Fibroblast of lung (primary cell): ENCODE data around the gene AP1G2. TPM values are rescaled to one million over a fixed set of nuclear protein-coding genes. Genes with fewer than 3 reads are reported as not detected.

ENCODE experiments used
- DNase-seq, 2 donors: peaks; one replicate each; pipeline versions ENCODE4 v3.0.0 to v3.0.0-alpha.2; 2010; ENCODE audit warnings: low read depth in 2 of 2
- H2AFZ ChIP-seq: 2 replicates; pipeline ENCODE4 v1.5.1; 2012; ENCODE audit warnings: low read length, control low read depth, inconsistent platforms
- H3K27ac ChIP-seq: 2 replicates; pipeline ENCODE4 v1.5.1; 2011; ENCODE audit warnings: low read length, control low read depth; ENCODE audit not compliant: insufficient read depth
- H3K27me3 ChIP-seq: 2 replicates; pipeline ENCODE4 v1.5.1; 2011; ENCODE audit warnings: mild to moderate bottlenecking, low read length; ENCODE audit not compliant: control insufficient read depth, insufficient read depth
- H3K36me3 ChIP-seq: 2 replicates; pipeline ENCODE4 v1.5.1; 2011; ENCODE audit warnings: low read length; ENCODE audit not compliant: control insufficient read depth, insufficient read depth
- H3K4me1 ChIP-seq: 2 replicates; pipeline ENCODE4 v1.5.1; 2011; ENCODE audit warnings: low read length; ENCODE audit not compliant: control insufficient read depth, insufficient read depth; ENCODE audit errors: extremely low read depth
- H3K4me2 ChIP-seq: 2 replicates; pipeline ENCODE4 v1.5.1; 2011; ENCODE audit warnings: low read length, control low read depth; ENCODE audit not compliant: insufficient read depth; ENCODE audit errors: extremely low read depth
- H3K4me3 ChIP-seq, 4 experiments: fragments of 200-600 bp in 1 of 4; sonication (generic) in 1 of 4; replicated peaks in 1 of 4; 2 replicates each; pipeline ENCODE4 v1.5.1; 2011 to 2016; ENCODE audit warnings: low read length in 4 of 4, low read depth in 3 of 4, mild to moderate bottlenecking in 3 of 4, control low read depth in 2 of 4, inconsistent platforms in 1 of 4, mixed read lengths in 1 of 4; ENCODE audit not compliant: insufficient read depth in 1 of 4; ENCODE audit errors: control extremely low read depth in 1 of 4
- H3K79me2 ChIP-seq: 2 replicates; pipeline ENCODE4 v1.5.1; 2012; ENCODE audit warnings: mild to moderate bottlenecking, low read length, inconsistent platforms; ENCODE audit not compliant: control insufficient read depth, insufficient read depth
- H3K9ac ChIP-seq: 2 replicates; pipeline ENCODE4 v1.5.1; 2011; ENCODE audit warnings: mild to moderate bottlenecking, low read length, control low read depth; ENCODE audit not compliant: insufficient read depth
- H3K9me3 ChIP-seq: 2 replicates; pipeline ENCODE4 v1.5.1; 2012; ENCODE audit warnings: low read depth, low read length; ENCODE audit not compliant: control insufficient read depth, insufficient read depth
- H4K20me1 ChIP-seq: 2 replicates; pipeline ENCODE4 v1.5.1; 2011; ENCODE audit warnings: low read length; ENCODE audit not compliant: control insufficient read depth, insufficient read depth; ENCODE audit errors: extremely low read depth
- EZH2 ChIP-seq: IDR thresholded peaks from 2 replicates; pipeline ENCODE4 v1.5.1; 2012; ENCODE audit warnings: low read length, control low read depth, mild to moderate bottlenecking; ENCODE audit errors: missing control alignments
- polyA plus RNA-seq, 2 donors: library from polyadenylated mRNA; depleted of rRNA in 1 of 2; stranded (reverse) in 1 of 2; unstranded in 1 of 2; fragments of >200 nt; gene quantifications; 2 replicates each; pipeline ENCODE4 v1.2.1, GENCODE V29; 2011 to 2012; ENCODE audit warnings: missing spikeins in 1 of 2
- total RNA-seq: library from RNA; depleted of rRNA; stranded (reverse); fragments of >200 nt; gene quantifications from 2 replicates; pipeline ENCODE4 v1.2.1, GENCODE V29; 2014
- TF ChIP-seq, protein P1 (sequence below), 2 donors: IDR thresholded peaks in 1 of 2; conservative IDR thresholded peaks in 1 of 2; 1 replicate in 1 of 2; 2 replicates in 1 of 2; pipeline ENCODE4 v1.5.1; 2011 to 2012; ENCODE audit warnings: low read length in 2 of 2, control low read depth in 1 of 2, inconsistent platforms in 1 of 2, low read depth in 1 of 2, mild to moderate bottlenecking in 1 of 2

Gene AP1G2
- total and polyA plus RNA-seq, 2 donors (not counting 1 experiment from before 2014, with no cell fraction given) = 7.9 to 9.2 TPM

GRCh38 chr14:23568021-23568599, 519 bp upstream of the AP1G2 start:
- TF ChIP-seq EZH2 = no peak
- Histone ChIP-seq H3K4me2 (peak overlapping the region; percentile 98), H3K36me3 (no peaks in the 10 kb centered on the region), H3K27me3 (peaks cover 3% of the 10 kb centered on the region), H3K4me3 (peak overlapping the region in 2 of 4 experiments; percentile 69 to 70), H4K20me1 (no peaks in the 10 kb centered on the region), H3K79me2 (no peaks in the 10 kb centered on the region), H3K4me1 (no peaks in the 10 kb centered on the region), H3K9ac (no peak overlapping the region), H2AFZ (no peak overlapping the region), H3K27ac (no peak overlapping the region), H3K9me3 (no peaks in the 10 kb centered on the region)
- DNase-seq = no peak

- Histone ChIP-seq H3K9me3 (no peaks in the 10 kb centered on the region), H3K27me3 (no peaks in the 10 kb centered on the region), H3K27ac (no peak overlapping the region), H3K4me2 (peak overlapping the region; percentile 98), H4K20me1 (no peaks in the 10 kb centered on the region), H3K4me3 (peak overlapping the region; percentile 55 to 70 (median 64)), H3K9ac (peak overlapping the region; percentile 50), H3K79me2 (no peaks in the 10 kb centered on the region), H2AFZ (peak overlapping the region; percentile 95), H3K36me3 (no peaks in the 10 kb centered on the region), H3K4me1 (no peaks in the 10 kb centered on the region)
- TF ChIP-seq, protein P1, sequence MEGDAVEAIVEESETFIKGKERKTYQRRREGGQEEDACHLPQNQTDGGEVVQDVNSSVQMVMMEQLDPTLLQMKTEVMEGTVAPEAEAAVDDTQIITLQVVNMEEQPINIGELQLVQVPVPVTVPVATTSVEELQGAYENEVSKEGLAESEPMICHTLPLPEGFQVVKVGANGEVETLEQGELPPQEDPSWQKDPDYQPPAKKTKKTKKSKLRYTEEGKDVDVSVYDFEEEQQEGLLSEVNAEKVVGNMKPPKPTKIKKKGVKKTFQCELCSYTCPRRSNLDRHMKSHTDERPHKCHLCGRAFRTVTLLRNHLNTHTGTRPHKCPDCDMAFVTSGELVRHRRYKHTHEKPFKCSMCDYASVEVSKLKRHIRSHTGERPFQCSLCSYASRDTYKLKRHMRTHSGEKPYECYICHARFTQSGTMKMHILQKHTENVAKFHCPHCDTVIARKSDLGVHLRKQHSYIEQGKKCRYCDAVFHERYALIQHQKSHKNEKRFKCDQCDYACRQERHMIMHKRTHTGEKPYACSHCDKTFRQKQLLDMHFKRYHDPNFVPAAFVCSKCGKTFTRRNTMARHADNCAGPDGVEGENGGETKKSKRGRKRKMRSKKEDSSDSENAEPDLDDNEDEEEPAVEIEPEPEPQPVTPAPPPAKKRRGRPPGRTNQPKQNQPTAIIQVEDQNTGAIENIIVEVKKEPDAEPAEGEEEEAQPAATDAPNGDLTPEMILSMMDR (conservative IDR thresholded peaks at IDR 0.05 in 1 of 2, IDR thresholded peaks at IDR 0.05 in 1 of 2; ENCODE audit: low read depth in 1 of 2, low read length in 2 of 2) = peak; percentile 18 to 38
- no peak for TF ChIP-seq EZH2
- peak in 1 of 2 donors; percentile 28 for DNase-seq
Measured at GRCh38 chr14:23566778-23567185, 809 bp downstream of the AP1G2 start.

- Histone ChIP-seq H3K4me3 (no peak overlapping the region), H3K9me3 (no peaks in the 10 kb centered on the region), H3K4me2 (no peak overlapping the region), H3K36me3 (no peaks in the 10 kb centered on the region), H2AFZ (no peak overlapping the region), H3K9ac (no peak overlapping the region), H3K27me3 (no peaks in the 10 kb centered on the region), H3K4me1 (no peaks in the 10 kb centered on the region), H3K27ac (no peak overlapping the region), H4K20me1 (no peaks in the 10 kb centered on the region), H3K79me2 (no peaks in the 10 kb centered on the region)
- DNase-seq = no peak
- TF ChIP-seq, protein P1 (conservative IDR thresholded peaks at IDR 0.05 in 1 of 2, IDR thresholded peaks at IDR 0.05 in 1 of 2; ENCODE audit: low read depth in 1 of 2, low read length in 2 of 2) = no peak
- TF ChIP-seq EZH2 = no peak
Measured at GRCh38 chr14:23566112-23566777, 1.3 kb downstream of the AP1G2 start.
